Lower leg skin (tissue), 3 donors: ENCODE measurements around the gene ZKSCAN2.

Source experiments
- POLR2A ChIP-seq, 2 donors: fragments of 450-650 bp; IDR thresholded peaks; one replicate each; pipeline ENCODE4 v1.6.1; 2016 to 2017; ENCODE audit warnings: antibody characterized with exemption in 2 of 2, mild to moderate bottlenecking in 1 of 2, moderate library complexity in 1 of 2
- TF ChIP-seq, protein P1 (sequence below), 3 donors: fragments of 450-650 bp; IDR thresholded peaks; one replicate each; pipeline ENCODE4 v1.5.1; 2016; ENCODE audit warnings: antibody characterized with exemption in 3 of 3, mild to moderate bottlenecking in 3 of 3, moderate library complexity in 2 of 3

DNA sequence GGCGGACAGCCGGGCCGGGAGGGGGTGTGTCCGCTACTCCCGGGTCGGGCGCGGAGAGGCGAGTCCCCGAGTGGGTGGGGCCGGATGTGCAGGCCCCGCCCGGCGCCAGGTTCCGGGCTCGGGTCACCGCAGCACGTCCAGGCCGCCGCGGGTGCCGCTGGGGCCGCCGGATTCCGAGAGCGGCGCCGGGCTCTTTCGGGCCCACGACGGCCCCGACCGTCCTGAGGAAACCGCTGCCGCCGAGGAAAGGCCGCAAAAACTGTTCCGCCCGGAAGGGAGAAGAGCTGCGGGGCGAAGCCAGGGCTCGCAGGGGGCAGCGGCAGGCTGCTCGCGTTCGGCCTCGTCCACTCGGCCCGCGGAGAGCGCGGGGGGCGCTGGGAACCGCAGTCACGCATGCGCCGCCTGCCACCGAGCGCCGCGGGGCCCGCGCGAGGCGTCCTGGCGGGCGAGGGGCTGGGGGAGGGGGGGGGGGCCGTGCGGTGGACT, at the start of gene ZKSCAN2:
- TF ChIP-seq, protein P1, sequence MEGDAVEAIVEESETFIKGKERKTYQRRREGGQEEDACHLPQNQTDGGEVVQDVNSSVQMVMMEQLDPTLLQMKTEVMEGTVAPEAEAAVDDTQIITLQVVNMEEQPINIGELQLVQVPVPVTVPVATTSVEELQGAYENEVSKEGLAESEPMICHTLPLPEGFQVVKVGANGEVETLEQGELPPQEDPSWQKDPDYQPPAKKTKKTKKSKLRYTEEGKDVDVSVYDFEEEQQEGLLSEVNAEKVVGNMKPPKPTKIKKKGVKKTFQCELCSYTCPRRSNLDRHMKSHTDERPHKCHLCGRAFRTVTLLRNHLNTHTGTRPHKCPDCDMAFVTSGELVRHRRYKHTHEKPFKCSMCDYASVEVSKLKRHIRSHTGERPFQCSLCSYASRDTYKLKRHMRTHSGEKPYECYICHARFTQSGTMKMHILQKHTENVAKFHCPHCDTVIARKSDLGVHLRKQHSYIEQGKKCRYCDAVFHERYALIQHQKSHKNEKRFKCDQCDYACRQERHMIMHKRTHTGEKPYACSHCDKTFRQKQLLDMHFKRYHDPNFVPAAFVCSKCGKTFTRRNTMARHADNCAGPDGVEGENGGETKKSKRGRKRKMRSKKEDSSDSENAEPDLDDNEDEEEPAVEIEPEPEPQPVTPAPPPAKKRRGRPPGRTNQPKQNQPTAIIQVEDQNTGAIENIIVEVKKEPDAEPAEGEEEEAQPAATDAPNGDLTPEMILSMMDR (IDR thresholded peaks at IDR 0.05), result no peak
- peak in 1 of 2 donors; percentile 73 for TF ChIP-seq POLR2A (IDR thresholded peaks at IDR 0.05)
